SK-N-SH (cell line): ENCODE data around the gene FSD2. TPM values are rescaled to one million over a fixed set of nuclear protein-coding genes. Genes with fewer than 3 reads are reported as not detected.

Source experiments
- CTCF ChIA-PET: fragments of 300-600, 350-600 bp; formaldehyde crosslinking; extraction: SDS; loops from one replicate; lab custom pipeline; 2021; lab: Yijun Ruan, JAX
- POLR2A ChIA-PET: fragments of 350-600 bp; sonication (Branson Sonifier 250); formaldehyde crosslinking; extraction: SDS; loops from one replicate; lab custom pipeline; 2020; ENCODE audit warnings: antibody characterized with exemption, inconsistent platforms; lab: Yijun Ruan, JAX
- DNase-seq: peaks from one replicate; pipeline ENCODE4 v3.0.0; 2012
- H2AFZ ChIP-seq: fragments of 200-600 bp; sonication (generic); 2 replicates; pipeline ENCODE4 v1.8.1; 2016; ENCODE audit warnings: antibody characterized with exemption, mild to moderate bottlenecking, low read depth
- H3F3A ChIP-seq: fragments of 200-600 bp; sonication (generic); replicated peaks from 2 replicates; pipeline ENCODE3; 2016; ENCODE audit warnings: antibody characterized with exemption, mild to moderate bottlenecking; ENCODE audit not compliant: insufficient read depth
- H3K27ac ChIP-seq, 2 experiments: fragments of 200-500 bp in 1 of 2; fragments of 200-600 bp in 1 of 2; sonication (Bioruptor generic) in 1 of 2; sonication (generic), shearing (Covaris generic) in 1 of 2; 2 replicates each; pipeline versions ENCODE4 v1.5.1 to v1.6.1; 2014 to 2016; ENCODE audit warnings: low read depth in 2 of 2, inconsistent platforms in 1 of 2, low read length in 1 of 2, mild to moderate bottlenecking in 1 of 2, mixed read lengths in 1 of 2
- H3K27me3 ChIP-seq: fragments of 200-600 bp; sonication (generic), shearing (Covaris generic); 2 replicates; pipeline ENCODE4 v1.6.1; 2016; ENCODE audit warnings: mixed run types; ENCODE audit not compliant: insufficient read depth
- H3K36me3 ChIP-seq, 2 experiments: fragments of 200-500 bp in 1 of 2; fragments of 200-600 bp in 1 of 2; sonication (Bioruptor generic) in 1 of 2; sonication (generic) in 1 of 2; replicated peaks in 1 of 2; 2 replicates each; pipeline versions ENCODE3 to v1.5.1; 2014 to 2016; ENCODE audit warnings: low read length in 1 of 2, mild to moderate bottlenecking in 1 of 2; ENCODE audit not compliant: insufficient read depth in 2 of 2, control insufficient read depth in 1 of 2
- H3K4me1 ChIP-seq, 2 experiments: fragments of 200-500 bp in 1 of 2; fragments of 200-600 bp in 1 of 2; sonication (Bioruptor generic) in 1 of 2; sonication (generic), shearing (Covaris generic) in 1 of 2; 2 replicates each; pipeline versions ENCODE4 v1.5.1 to v1.6.1; 2014 to 2016; ENCODE audit warnings: low read depth in 1 of 2, low read length in 1 of 2, mixed run types in 1 of 2; ENCODE audit not compliant: insufficient read depth in 2 of 2, control insufficient read depth in 1 of 2
- H3K4me2 ChIP-seq: fragments of 200-600 bp; sonication (generic), shearing (Covaris generic); 2 replicates; pipeline ENCODE4 v1.6.1; 2017; ENCODE audit warnings: mixed run types
- H3K4me3 ChIP-seq, 2 experiments: fragments of 200-500 bp in 1 of 2; fragments of 200-600 bp in 1 of 2; sonication (Bioruptor generic) in 1 of 2; sonication (generic), shearing (Covaris generic) in 1 of 2; 2 replicates each; pipeline versions ENCODE4 v1.5.1 to v1.8.1; 2014 to 2016; ENCODE audit warnings: low read depth in 2 of 2, inconsistent platforms in 1 of 2, low read length in 1 of 2, mild to moderate bottlenecking in 1 of 2, mixed read lengths in 1 of 2, moderate library complexity in 1 of 2
- H3K79me2 ChIP-seq: fragments of 200-600 bp; sonication (generic); 2 replicates; pipeline ENCODE4 v1.8.1; 2017; ENCODE audit warnings: mild to moderate bottlenecking; ENCODE audit not compliant: insufficient read depth
- H3K9ac ChIP-seq: fragments of 200-600 bp; sonication (generic); 2 replicates; pipeline ENCODE4 v1.6.1; 2017; ENCODE audit warnings: mixed run types
- H3K9me2 ChIP-seq: fragments of 200-600 bp; sonication (generic); 2 replicates; pipeline ENCODE4 v1.6.1; 2017; ENCODE audit warnings: mixed run types
- H3K9me3 ChIP-seq: fragments of 200-600 bp; sonication (generic); 2 replicates; pipeline ENCODE4 v1.6.1; 2017; ENCODE audit warnings: mixed run types, mild to moderate bottlenecking, moderate library complexity
- H4K20me1 ChIP-seq: fragments of 200-600 bp; sonication (generic); 2 replicates; pipeline ENCODE4 v1.6.1; 2017; ENCODE audit warnings: mild to moderate bottlenecking, mixed run types; ENCODE audit not compliant: insufficient read depth
- CHD2 ChIP-seq: fragments of 150-350 bp; IDR thresholded peaks from 2 replicates; pipeline ENCODE4 v1.6.1; 2018; ENCODE audit warnings: low read length; ENCODE audit not compliant: partially characterized antibody
- CTCF ChIP-seq: fragments of 200-600 bp; sonication (generic); IDR thresholded peaks from 2 replicates; pipeline ENCODE4 v1.6.1; 2017; ENCODE audit warnings: antibody characterized with exemption, mild to moderate bottlenecking, moderate library complexity
- EP300 ChIP-seq, 2 experiments: IDR thresholded peaks; 2 replicates each; pipeline versions ENCODE4 v1.4.0 to v1.6.1; 2012; ENCODE audit warnings: borderline replicate concordance in 1 of 2, low read depth in 1 of 2, low read length in 1 of 2
- GATA2 ChIP-seq: sonication (generic); formaldehyde crosslinking; IDR thresholded peaks from 2 replicates; pipeline ENCODE4 v1.5.0; 2020; ENCODE audit warnings: mild to moderate bottlenecking, missing genetic modification reagents
- IRF3 ChIP-seq: fragments of 150-350 bp; IDR thresholded peaks from 2 replicates; pipeline ENCODE4 v1.6.1; 2016; ENCODE audit warnings: mild to moderate bottlenecking, low read depth, low read length
- PBX3 ChIP-seq: IDR thresholded peaks from 2 replicates; pipeline ENCODE4; 2012
- POLR2AphosphoS5 ChIP-seq: IDR thresholded peaks from 2 replicates; pipeline ENCODE4 v1.6.1; 2012; ENCODE audit warnings: low read depth, low read length
- RAD21 ChIP-seq: IDR thresholded peaks from 2 replicates; pipeline ENCODE4 v1.6.1; 2012; ENCODE audit warnings: mild to moderate bottlenecking, low read length
- RCOR1 ChIP-seq: fragments of 150-350 bp; IDR thresholded peaks from 2 replicates; pipeline ENCODE4 v1.6.1; 2017; ENCODE audit warnings: antibody characterized with exemption, low read length
- SMC3 ChIP-seq: IDR thresholded peaks from 2 replicates; pipeline ENCODE4 v1.6.1; 2012; ENCODE audit warnings: low read depth, low read length, improper control_type of control experiment
- TEAD4 ChIP-seq: IDR thresholded peaks from 2 replicates; pipeline ENCODE4 v1.4.0; 2012; ENCODE audit warnings: mild to moderate bottlenecking, borderline replicate concordance; ENCODE audit not compliant: insufficient read depth
- YY1 ChIP-seq: IDR thresholded peaks from 2 replicates; pipeline ENCODE4 v1.4.0; 2012; ENCODE audit warnings: low read depth, mild to moderate bottlenecking
- WGBS: methylation state at CpG from one replicate; pipeline ENCODE4 v1.1.6; 2017; ENCODE audit warnings: low lambda C conversion rate; 5-methylcytosine and 5-hydroxymethylcytosine counted together
- polyA plus RNA-seq, 3 experiments: library from polyadenylated mRNA; depleted of rRNA; stranded (reverse); fragments of >200 nt; gene quantifications; 2 replicates each; pipeline ENCODE4 v1.2.3, GENCODE V29; 2012

Gene FSD2
- polyA plus RNA-seq, 1 of the 3 experiments (the other 2 are of a cell fraction), result not detected

GRCh38 chr15:82850731-82851130, 44.9 kb upstream of the FSD2 start:
- Histone ChIP-seq H3K36me3 (no peaks in the 10 kb centered on the region), H3K9ac (no peak overlapping the region), H3K27me3 (no peaks in the 10 kb centered on the region), H3K4me1 (peaks cover 4 to 22% of the 10 kb centered on the region in 2 experiments; a peak in 3 of 4 replicates), H3K9me3 (no peaks in the 10 kb centered on the region), H2AFZ (no peak overlapping the region), H3K4me2 (no peak overlapping the region), H3K4me3 (no peak overlapping the region), H4K20me1 (no peaks in the 10 kb centered on the region), H3F3A (peaks cover 8% of the 10 kb centered on the region), H3K27ac (peak overlapping the region in 1 of 2 experiments; percentile 90; a peak in 2 of 4 replicates), H3K9me2 (no peaks in the 10 kb centered on the region), H3K79me2 (no peaks in the 10 kb centered on the region)
- POLR2A ChIA-PET, result interaction anchor here (0.6 kb wide), 1 partner anchor 72 kb away, joined by 5 read pairs; no protein-coding TSS in a partner anchor
- CTCF ChIA-PET, result interaction anchor here (0.7 to 6.3 kb wide), 12 partner anchors 10 to 397 kb away, joined by 3 to 64 read pairs (median 8); partner anchors contain the start of genes C15orf40 and RAMAC
- TF ChIP-seq RAD21, result peak; percentile 36; the same call in 1 of the 2 replicates
- peak; percentile 31; the same call in 1 of the 2 replicates for TF ChIP-seq RCOR1
- TF ChIP-seq CTCF, result no peak
- WGBS, result 48% methylated on average over 5 of the region's 7 CpGs
- peak; percentile 82 for DNase-seq

- TF ChIP-seq RCOR1 (no peak), PBX3 (peak; percentile 43; the same call in 1 of the 2 replicates), SMC3 (peak; percentile 58), POLR2AphosphoS5 (no peak), RAD21 (peak; percentile 72), GATA2 (CRISPR knock-in tag) (no peak), EP300 (IDR thresholded peaks at IDR 0.05; ENCODE audit: borderline replicate concordance in 1 of 2, low read depth in 1 of 2, low read length in 1 of 2) (no peak; a peak in 1 of 4 replicates), IRF3 (no peak), CTCF (peak; percentile 53), TEAD4 (no peak), YY1 (no peak), CHD2 (no peak)
- TF ChIP-seq, all 33 proteins: peak for 4
- DNase-seq, result peak; percentile 89
- 81% methylated on average over 21 of the region's 23 CpGs for WGBS
- Histone ChIP-seq H3K79me2 (no peaks in the 10 kb centered on the region), H3K27ac (peak overlapping the region in 1 of 2 experiments; percentile 90; a peak in 2 of 4 replicates), H3F3A (peaks cover 8% of the 10 kb centered on the region), H2AFZ (no peak overlapping the region; the same call in 1 of the 2 replicates), H3K4me2 (no peak overlapping the region), H3K9me3 (no peaks in the 10 kb centered on the region), H3K4me1 (peaks cover 4 to 22% of the 10 kb centered on the region in 2 experiments; a peak in 3 of 4 replicates), H3K9ac (no peak overlapping the region), H3K27me3 (no peaks in the 10 kb centered on the region), H3K4me3 (no peak overlapping the region; a peak in 1 of 4 replicates), H3K36me3 (no peaks in the 10 kb centered on the region), H3K9me2 (no peaks in the 10 kb centered on the region), H4K20me1 (no peaks in the 10 kb centered on the region)
- CTCF ChIA-PET, result interaction anchor here (0.6 to 6.3 kb wide), 25 partner anchors 8 to 594 kb away, joined by 3 to 64 read pairs (median 4); partner anchors contain the start of genes C15orf40 and RAMAC
- POLR2A ChIA-PET, result interaction anchor here (0.6 to 1.2 kb wide), 3 partner anchors 73 to 309 kb away, joined by 3 to 5 read pairs (median 3); partner anchors contain the start of gene RPS17
These were observed 44.0 kb upstream of the FSD2 start for GRCh38 chr15:82849556-82850512.
